OCI-LY1 (cell line): Measurements from ENCODE around the gene MUTYH.

ENCODE experiments used
- H2AFZ ChIP-seq: fragments of 200-600 bp; sonication (generic), shearing (Covaris generic); 2 replicates; pipeline ENCODE4 v1.6.0; 2014; ENCODE audit warnings: antibody characterized with exemption, mild to moderate bottlenecking, low read length
- H3F3A ChIP-seq: fragments of 200-600 bp; sonication (generic), shearing (Covaris generic); 2 replicates; pipeline ENCODE4 v1.6.0; 2014; ENCODE audit warnings: mild to moderate bottlenecking, antibody characterized with exemption, low read length, moderate library complexity; ENCODE audit not compliant: insufficient read depth
- H3K27ac ChIP-seq: fragments of 200-600 bp; sonication (generic); 2 replicates; pipeline ENCODE4 v1.5.1; 2014; ENCODE audit warnings: low read length, mixed run types, mild to moderate bottlenecking, low read depth; ENCODE audit not compliant: poor library complexity, severe bottlenecking
- H3K27me3 ChIP-seq: fragments of 200-600 bp; sonication (generic); 2 replicates; pipeline ENCODE4 v1.6.0; 2014; ENCODE audit warnings: antibody characterized with exemption, mild to moderate bottlenecking, low read length, moderate library complexity; ENCODE audit not compliant: insufficient read depth
- H3K36me3 ChIP-seq: fragments of 200-600 bp; sonication (generic); 2 replicates; pipeline ENCODE4 v1.6.1; 2014; ENCODE audit warnings: mild to moderate bottlenecking, antibody characterized with exemption, low read length, moderate library complexity, mixed read lengths; ENCODE audit not compliant: insufficient read depth
- H3K4me1 ChIP-seq: fragments of 200-600 bp; sonication (generic); 2 replicates; pipeline ENCODE4 v1.5.1; 2014; ENCODE audit warnings: mild to moderate bottlenecking, low read length, moderate library complexity; ENCODE audit not compliant: insufficient read depth, severe bottlenecking
- H3K4me2 ChIP-seq: fragments of 200-600 bp; sonication (generic), shearing (Covaris generic); 2 replicates; pipeline ENCODE4 v1.6.1; 2014; ENCODE audit warnings: low read length
- H3K4me3 ChIP-seq: fragments of 200-600 bp; sonication (generic); 2 replicates; pipeline ENCODE4 v1.5.1; 2014; ENCODE audit warnings: low read length, low read depth, mild to moderate bottlenecking, mixed read lengths; ENCODE audit not compliant: poor library complexity, severe bottlenecking
- H3K79me2 ChIP-seq: fragments of 200-600 bp; shearing (Covaris generic); 2 replicates; pipeline ENCODE4 v1.6.1; 2016; ENCODE audit warnings: mixed run types, low read length, mixed read lengths; ENCODE audit not compliant: insufficient read depth
- H3K9ac ChIP-seq: fragments of 200-600 bp; sonication (generic), shearing (Covaris generic); 2 replicates; pipeline ENCODE4 v1.6.1; 2014; ENCODE audit warnings: mild to moderate bottlenecking, low read length, mixed read lengths
- H3K9me2 ChIP-seq: fragments of 200-600 bp; sonication (generic), shearing (Covaris generic); 2 replicates; pipeline ENCODE4 v1.6.1; 2014; ENCODE audit warnings: low read depth, mild to moderate bottlenecking, low read length, mixed read lengths
- H3K9me3 ChIP-seq: fragments of 200-600 bp; shearing (Covaris generic); 2 replicates; pipeline ENCODE4 v1.6.1; 2014; ENCODE audit warnings: low read length, mixed read lengths
- H4K20me1 ChIP-seq: fragments of 200-600 bp; sonication (generic), shearing (Covaris generic); 2 replicates; pipeline ENCODE4 v1.6.0; 2016; ENCODE audit warnings: mild to moderate bottlenecking, low read length; ENCODE audit not compliant: insufficient read depth
- CTCF ChIP-seq: fragments of 200-600 bp; sonication (generic), shearing (Covaris generic); IDR thresholded peaks from 2 replicates; pipeline ENCODE4 v1.5.1; 2017; ENCODE audit warnings: mild to moderate bottlenecking, antibody characterized with exemption, low read length, moderate library complexity, mixed read lengths
- EZH2 ChIP-seq: fragments of 200-600 bp; sonication (generic), shearing (Covaris generic); IDR thresholded peaks from 2 replicates; pipeline ENCODE4 v1.8.0; 2017; ENCODE audit warnings: borderline replicate concordance, mixed run types, mild to moderate bottlenecking, antibody characterized with exemption, low read length, moderate library complexity, mixed read lengths

The MUTYH gene

GRCh38 chr1:45303520-45304310 lies 36.5 kb downstream of the MUTYH start:
- no peaks in the 10 kb centered on the region for H3K27me3 ChIP-seq
- H3F3A ChIP-seq = no peaks in the 10 kb centered on the region
- peak overlapping the region; percentile 71 for H3K4me3 ChIP-seq
- H3K9ac ChIP-seq = peak overlapping the region; percentile 77
- H2AFZ ChIP-seq = no peak overlapping the region
- H3K36me3 ChIP-seq = no peaks in the 10 kb centered on the region
- peak overlapping the region; percentile 69 for H3K27ac ChIP-seq
- H4K20me1 ChIP-seq = no peaks in the 10 kb centered on the region
- H3K79me2 ChIP-seq = no peaks in the 10 kb centered on the region
- no peaks in the 10 kb centered on the region for H3K9me3 ChIP-seq
- H3K4me2 ChIP-seq = peak overlapping the region; percentile 76
- TF ChIP-seq EZH2 (no peak), CTCF (peak; percentile 83)
- no peaks in the 10 kb centered on the region for H3K9me2 ChIP-seq
- H3K4me1 ChIP-seq = peaks cover 40% of the 10 kb centered on the region

- H3K9ac ChIP-seq = peak overlapping the region; percentile 77
- H3K4me1 ChIP-seq = peaks cover 40% of the 10 kb centered on the region
- H3K4me3 ChIP-seq = peak overlapping the region; percentile 71
- H3K27ac ChIP-seq = no peak overlapping the region
- no peaks in the 10 kb centered on the region for H3K79me2 ChIP-seq
- H3K27me3 ChIP-seq = no peaks in the 10 kb centered on the region
- no peaks in the 10 kb centered on the region for H3K9me3 ChIP-seq
- no peaks in the 10 kb centered on the region for H3F3A ChIP-seq
- peak overlapping the region; percentile 68 for H3K4me2 ChIP-seq
- H4K20me1 ChIP-seq = no peaks in the 10 kb centered on the region
- no peaks in the 10 kb centered on the region for H3K9me2 ChIP-seq
- no peak overlapping the region for H2AFZ ChIP-seq
- TF ChIP-seq EZH2 (no peak), CTCF (no peak)
- no peaks in the 10 kb centered on the region for H3K36me3 ChIP-seq
These were observed 37.6 kb downstream of the MUTYH start for GRCh38 chr1:45302505-45303150.

- Histone ChIP-seq H3K9me3 (no peaks in the 10 kb centered on the region), H3K27ac (no peak overlapping the region), H3K79me2 (no peaks in the 10 kb centered on the region), H3K4me3 (no peak overlapping the region), H2AFZ (no peak overlapping the region), H3K9me2 (no peaks in the 10 kb centered on the region), H3K4me1 (peaks cover 25% of the 10 kb centered on the region), H3K36me3 (no peaks in the 10 kb centered on the region), H3K9ac (no peak overlapping the region), H4K20me1 (no peaks in the 10 kb centered on the region), H3K27me3 (no peaks in the 10 kb centered on the region), H3K4me2 (no peak overlapping the region), H3F3A (no peaks in the 10 kb centered on the region)
- TF ChIP-seq CTCF = no peak
- TF ChIP-seq EZH2 = no peak
These were observed 39.6 kb downstream of the MUTYH start for GRCh38 chr1:45300669-45300997.
